Dedifferentiated amniotic fluid mesenchymal stem cell (primary cell): ENCODE results near the gene ST14.
A peak's percentile ranks its signal among the peaks of the same experiment; 100 is the strongest.
"Not testable (repeated sequence)": the region's sequence is repeated elsewhere in the genome, so short reads cannot be mapped to it uniquely, and the experiment has no call there.

Experiments
- DNase-seq: peaks from one replicate; pipeline ENCODE4 v3.0.0-alpha.2; 2016; ENCODE audit errors: extremely low spot score

Gene ST14

GRCh38 chr11:130163346-130164220, 4.0 kb downstream of the ST14 start:
- DNase-seq, result no peak

GRCh38 chr11:130164221-130164570, 4.6 kb downstream of the ST14 start:
- DNase-seq, result no peak

- no peak for DNase-seq
These were observed 6.2 kb downstream of the ST14 start for GRCh38 chr11:130165601-130166456.

- DNase-seq, result peak; percentile 56
These were observed 6.8 kb downstream of the ST14 start for GRCh38 chr11:130166457-130166784.

GRCh38 chr11:130167146-130167545, 7.6 kb downstream of the ST14 start:
- no peak for DNase-seq

GRCh38 chr11:130168105-130168504, 8.5 kb downstream of the ST14 start:
- DNase-seq, result no peak

GRCh38 chr11:130170345-130170744, 10.8 kb downstream of the ST14 start:
- no peak for DNase-seq

GRCh38 chr11:130171534-130171933, 12.0 kb downstream of the ST14 start:
- no peak for DNase-seq

GRCh38 chr11:130172001-130172400, 12.4 kb downstream of the ST14 start:
- DNase-seq, result not testable (repeated sequence)

GRCh38 chr11:130174642-130175041, 15.1 kb downstream of the ST14 start:
- DNase-seq, result no peak

GRCh38 chr11:130175898-130176297, 16.3 kb downstream of the ST14 start:
- no peak for DNase-seq

- DNase-seq, result no peak
These were observed 18.2 kb downstream of the ST14 start for GRCh38 chr11:130177782-130178181.

GRCh38 chr11:130178441-130179339, 19.1 kb downstream of the ST14 start:
- DNase-seq, result no peak

GRCh38 chr11:130179396-130180306, 20.1 kb downstream of the ST14 start:
- no peak for DNase-seq

- DNase-seq, result no peak
These were observed 20.9 kb downstream of the ST14 start for GRCh38 chr11:130180491-130180890.

- DNase-seq, result no peak
These were observed 21.3 kb downstream of the ST14 start for GRCh38 chr11:130180896-130181294.

- peak; percentile 48 for DNase-seq
These were observed 22.0 kb downstream of the ST14 start for GRCh38 chr11:130181295-130182272.

GRCh38 chr11:130183878-130184610, 24.5 kb downstream of the ST14 start:
- no peak for DNase-seq

- DNase-seq, result no peak
These were observed 27.5 kb downstream of the ST14 start for GRCh38 chr11:130187096-130187495.
